ENCODE measurements around the gene DCAF5. TPM values are rescaled to one million over a fixed set of nuclear protein-coding genes. Genes with fewer than 3 reads are reported as not detected.
A peak's percentile ranks its signal among the peaks of the same experiment; 100 is the strongest.

DCAF5 gene
- 23.9 and 24.3 TPM in 2 replicates for total RNA-seq (2021; fragmentation: NEBNext Ultra II Directional; extraction: Animal tissue kit (Norgen Biotek cat#: 25700))
- 31.0 and 41.0 TPM in 2 replicates for polyA plus RNA-seq (2011; rRNA removed)
- 30.5 TPM for polyA plus RNA-seq (2011; cell fraction: cytosol; rRNA removed)
- polyA plus RNA-seq (2011; cell fraction: nucleus; rRNA removed): 79.0 TPM
- 18.0 to 26.3 TPM (median 21.9 TPM) in 4 replicates for polyA plus RNA-seq (2012, experiment 1 of 2)
- 4.3 TPM for polyA plus RNA-seq (2012, experiment 2 of 2)
- 22.4 TPM for polyA plus RNA-seq (2013, experiment 1 of 2)
- 22.0 TPM for polyA plus RNA-seq (2013, experiment 2 of 2)
- 32.2 and 35.5 TPM in 2 replicates for polyA minus RNA-seq (2011; rRNA and poly(A)+ RNA removed)
- polyA minus RNA-seq (2011; cell fraction: cytosol; rRNA and poly(A)+ RNA removed): 12.0 TPM
- 35.0 TPM for polyA minus RNA-seq (2011; cell fraction: nucleus; rRNA and poly(A)+ RNA removed)
- long read RNA-seq, experiment 1, partial matches to known transcripts: 1 of 7 reads
- long read RNA-seq, experiment 1, other reads (novel, unspliced or antisense): 6 of 7 reads
- long read RNA-seq, experiment 2, full-length matches to known transcripts: 1 of 7 reads
- long read RNA-seq, experiment 2, partial matches to known transcripts: 0 of 7 reads
- long read RNA-seq, experiment 2, other reads (novel, unspliced or antisense): 6 of 7 reads

- peak within 1 kb of the TSS; percentile 36 for H4K5ac ChIP-seq (ENCODE audit: insufficient read length, low read depth, low read length)
- 0% methylated on average over 3 of the region's 26 CpGs; no CpG with 5 or more reads in 1 of the 2 experiments for WGBS, 2 experiments (ENCODE audit: extremely low coverage in 1 of 2, insufficient coverage in 1 of 2, insufficient read length in 1 of 2, insufficient replicate concordance in 2 of 2, low coverage in 1 of 2, low lambda C conversion rate in 2 of 2, missing lambda C conversion rate in 1 of 2)
- H2BK5ac ChIP-seq (ENCODE audit: low read depth, low read length): peak within 1 kb of the TSS; percentile 13; the same call in 1 of the 2 replicates
- H2AFZ ChIP-seq (ENCODE audit: low read length): peak within 1 kb of the TSS; percentile 77
- H3K79me2 ChIP-seq (ENCODE audit: control insufficient read depth in 1 of 2, insufficient read depth in 2 of 2, low read length in 2 of 2): peaks cover 0 to 29% of the 10 kb centered on the region in 2 experiments; a peak in 3 of 4 replicates
- no peak within 1 kb of the TSS for H3K23ac ChIP-seq (ENCODE audit: insufficient read length)
- TF ChIP-seq TBP (IDR thresholded peaks at IDR 0.05; ENCODE audit: low read depth, low read length): 0 out of 2 replicates have a peak, but pooled peaks have one; percentile 8
- no peak for TF ChIP-seq USF2 (IDR thresholded peaks at IDR 0.05; ENCODE audit: low read length)
- no peak for TF ChIP-seq TEAD4 (IDR thresholded peaks at IDR 0.05; ENCODE audit: low read depth, low read length)
- TF ChIP-seq MAFK (IDR thresholded peaks at IDR 0.05; ENCODE audit: low read depth, low read length): no peak
- TF ChIP-seq POLR2A (IDR thresholded peaks at IDR 0.05; ENCODE audit: control extremely low read depth in 1 of 2, low read depth in 2 of 2, low read length in 2 of 2): no peak
- peak; percentile 71; the same call in 1 of the 2 replicates for TF ChIP-seq POLR2AphosphoS5 (IDR thresholded peaks at IDR 0.05; ENCODE audit: low read depth, low read length)
- no peak for TF ChIP-seq SP2 (IDR thresholded peaks at IDR 0.05; ENCODE audit: low read length)
- peaks cover 0 to 6% (median 5%) of the 10 kb centered on the region in 4 experiments for H3K4me1 ChIP-seq (replicated peaks in 1 of 4; ENCODE audit: control insufficient read depth in 3 of 4, insufficient read depth in 4 of 4, low read length in 3 of 4)
- H2BK20ac ChIP-seq (ENCODE audit: low read length): no peak within 1 kb of the TSS
- H4K91ac ChIP-seq (replicated peaks; ENCODE audit: insufficient read length, low read length): no peak within 1 kb of the TSS
- peak within 1 kb of the TSS; percentile 81 for H4K8ac ChIP-seq (ENCODE audit: extremely low read depth, insufficient read depth, low read length)
- H3K56ac ChIP-seq (replicated peaks; ENCODE audit: insufficient read length, low read depth, low read length): peak within 1 kb of the TSS; percentile 10
- CTCF ChIA-PET (ENCODE audit: partially characterized antibody): interaction anchor here (0.6 to 4.0 kb wide), 3 partner anchors 13 to 135 kb away, joined by 3 to 31 read pairs (median 17); no protein-coding TSS in a partner anchor
- H3K4ac ChIP-seq (replicated peaks; ENCODE audit: insufficient read length, low read depth, low read length): no peak within 1 kb of the TSS
- peaks cover 0 to 12% (median 5%) of the 10 kb centered on the region in 4 experiments; a peak in 5 of 7 replicates for H3K27me3 ChIP-seq (replicated peaks in 1 of 4; ENCODE audit: control insufficient read depth in 3 of 4, extremely low read depth in 1 of 4, insufficient read depth in 3 of 4, low read length in 3 of 4)
- H3K4me3 ChIP-seq (ENCODE audit: extremely low read depth in 1 of 4, insufficient read depth in 2 of 4, low read depth in 3 of 4, low read length in 4 of 4): peak within 1 kb of the TSS; percentile 62 to 89 (median 78)
- peaks cover 2% of the 10 kb centered on the region; the same call in 1 of the 2 replicates for H3K79me1 ChIP-seq (ENCODE audit: low read depth, low read length)
- H3K4me2 ChIP-seq (ENCODE audit: insufficient read depth in 1 of 2, low read depth in 2 of 2, low read length in 2 of 2): peak within 1 kb of the TSS; percentile 76 to 94
- H3K14ac ChIP-seq (ENCODE audit: insufficient read length): no peak within 1 kb of the TSS
- no peak within 1 kb of the TSS for H2BK15ac ChIP-seq (ENCODE audit: low read length)
- no peak within 1 kb of the TSS for H2BK12ac ChIP-seq (ENCODE audit: low read depth, low read length)
- peaks cover 2% of the 10 kb centered on the region in 2 experiments for H4K20me1 ChIP-seq (replicated peaks in 1 of 2; ENCODE audit: control insufficient read depth in 1 of 2, insufficient read depth in 2 of 2, low read length in 2 of 2)
- H3K18ac ChIP-seq (ENCODE audit: extremely low read depth, low read length): peak within 1 kb of the TSS; percentile 66; the same call in 1 of the 2 replicates
- H2AK5ac ChIP-seq (ENCODE audit: low read depth, low read length): no peak within 1 kb of the TSS
- H2BK120ac ChIP-seq (replicated peaks; ENCODE audit: low read depth, low read length): no peak within 1 kb of the TSS
- H3K36me3 ChIP-seq (ENCODE audit: control insufficient read depth in 2 of 4, insufficient read depth in 4 of 4, low read length in 3 of 4): 0 out of 8 replicates have a peak, but pooled peaks cover 0 to 3% (median 0%) of the 10 kb centered on the region in 4 experiments
- no peak for DNase-seq (ENCODE audit: low read depth in 1 of 2, low spot score in 2 of 2)
- no peaks in the 10 kb centered on the region for H3K9me3 ChIP-seq (ENCODE audit: insufficient read depth in 2 of 2, low read depth in 1 of 2, low read length in 1 of 2)
- H3K23me2 ChIP-seq (ENCODE audit: low read depth, low read length): peaks cover 9% of the 10 kb centered on the region
- H3K27ac ChIP-seq (ENCODE audit: low read depth, low read length): no peak within 1 kb of the TSS
- POLR2A ChIA-PET (ENCODE audit: partially characterized antibody): interaction anchor here (0.8 to 2.1 kb wide), 7 partner anchors 23 to 360 kb away, joined by 3 to 7 read pairs (median 5); partner anchors contain the start of gene ZFP36L1
- no peak for FAIRE-seq
- peak within 1 kb of the TSS; percentile 42 to 73 (median 62) for H3K9ac ChIP-seq (replicated peaks in 1 of 4; ENCODE audit: extremely low read depth in 1 of 4, low read depth in 3 of 4, low read length in 3 of 4)
Observed at GRCh38 chr14:69152902-69153151, at the start of gene DCAF5. DCAF5 (minus strand) TSS chr14:69153119; CDS start chr14:69152978, 141 bp downstream.
